ENCODE measurements around the gene ACOT2. TPM values are rescaled to one million over a fixed set of nuclear protein-coding genes. Genes with fewer than 3 reads are reported as not detected.
A peak's percentile ranks its signal among the peaks of the same experiment; 100 is the strongest.
"Not testable (repeated sequence)": the region's sequence is repeated elsewhere in the genome, so short reads cannot be mapped to it uniquely, and the experiment has no call there.

Gene ACOT2
- total RNA-seq, 4 donors from 2014 or later: 52.7 to 114 (median 104) TPM

GRCh38 chr14:73562256-73562655, 6.8 kb upstream of the ACOT2 start:
- in situ Hi-C loops (cut with MboI; ENCODE audit: low sequenced_read_pairs in 4 of 4): loop anchor here in 1 of 4 donors (5.0 to 10.0 kb wide), 2 partner anchors 35 to 57 kb away; no protein-coding TSS in a partner anchor
- H3K27me3 ChIP-seq; ATAC-seq; H3K36me3 ChIP-seq; intact Hi-C loops (cut with DNase I; ENCODE audit: low total_unique reads); H3K9me3 ChIP-seq; H3K27ac ChIP-seq; H3K4me3 ChIP-seq; H3K4me1 ChIP-seq; DNase-seq: not testable (repeated sequence)

- H3K36me3 ChIP-seq; intact Hi-C loops (cut with DNase I; ENCODE audit: low total_unique reads); H3K4me1 ChIP-seq; H3K4me3 ChIP-seq; H3K27me3 ChIP-seq; H3K9me3 ChIP-seq; ATAC-seq; DNase-seq; H3K27ac ChIP-seq: not testable (repeated sequence)
- in situ Hi-C loops (cut with MboI; ENCODE audit: low sequenced_read_pairs in 4 of 4): loop anchor here in 1 of 4 donors (5.0 to 10.0 kb wide), 2 partner anchors 35 to 58 kb away; no protein-coding TSS in a partner anchor
Observed at GRCh38 chr14:73562696-73563095, 6.3 kb upstream of the ACOT2 start.

- not testable (repeated sequence) for H3K9me3 ChIP-seq, H3K36me3 ChIP-seq, H3K4me3 ChIP-seq, H3K27ac ChIP-seq, ATAC-seq, H3K27me3 ChIP-seq, DNase-seq
- peaks cover 9 to 28% of the 10 kb centered on the region in 2 donors for H3K4me1 ChIP-seq
- in situ Hi-C loops (cut with MboI; ENCODE audit: low sequenced_read_pairs in 4 of 4): loop anchor here in 1 of 4 donors (10.0 kb wide), 1 partner anchor 62 kb away; no protein-coding TSS in a partner anchor
- intact Hi-C loops (cut with DNase I; ENCODE audit: low total_unique reads): loop anchor here (5.0 kb wide), 3 partner anchors 39 to 156 kb away; no protein-coding TSS in a partner anchor
Observed at GRCh38 chr14:73566431-73566830, 2.6 kb upstream of the ACOT2 start.

- in situ Hi-C loops (cut with MboI; ENCODE audit: low sequenced_read_pairs in 4 of 4): loop anchor here in 1 of 4 donors (10.0 kb wide), 1 partner anchor 62 kb away; no protein-coding TSS in a partner anchor
- intact Hi-C loops (cut with DNase I; ENCODE audit: low total_unique reads): loop anchor here (5.0 kb wide), 3 partner anchors 40 to 155 kb away; no protein-coding TSS in a partner anchor
- ATAC-seq, H3K9me3 ChIP-seq, H3K36me3 ChIP-seq, H3K27me3 ChIP-seq, DNase-seq, H3K4me3 ChIP-seq, H3K27ac ChIP-seq: not testable (repeated sequence)
- peaks cover 9 to 28% of the 10 kb centered on the region in 2 donors for H3K4me1 ChIP-seq
Observed at GRCh38 chr14:73566935-73567334, 2.1 kb upstream of the ACOT2 start.

GRCh38 chr14:73567358-73567757, 1.7 kb upstream of the ACOT2 start:
- no peak for TF ChIP-seq POLR2A (IDR thresholded peaks at IDR 0.05)
- TF ChIP-seq CTCF (IDR thresholded peaks at IDR 0.05 in 4 of 5, conservative IDR thresholded peaks at IDR 0.05 in 1 of 5): no peak
- H3K4me1 ChIP-seq: peaks cover 9 to 28% of the 10 kb centered on the region in 2 donors
- intact Hi-C loops (cut with DNase I; ENCODE audit: low total_unique reads): loop anchor here (5.0 kb wide), 3 partner anchors 40 to 155 kb away; no protein-coding TSS in a partner anchor
- H3K27me3 ChIP-seq: no peaks in the 10 kb centered on the region
- in situ Hi-C loops (cut with MboI; ENCODE audit: low sequenced_read_pairs in 4 of 4): loop anchor here in 1 of 4 donors (10.0 kb wide), 1 partner anchor 63 kb away; no protein-coding TSS in a partner anchor
- no peak overlapping the region for H3K4me3 ChIP-seq
- peak overlapping the region in 1 of 4 donors; percentile 98 for H3K27ac ChIP-seq
- H3K9me3 ChIP-seq: no peaks in the 10 kb centered on the region
- no peaks in the 10 kb centered on the region for H3K36me3 ChIP-seq
- no peak for DNase-seq
- no peak for ATAC-seq

- DNase-seq (no peak), ATAC-seq (peak in 1 of 2 donors; percentile 22)
- peak overlapping the region; percentile 56 to 81 (median 72) for H3K4me3 ChIP-seq
- intact Hi-C loops (cut with DNase I; ENCODE audit: low total_unique reads) (loop anchor here (2.0 to 5.0 kb wide), 4 partner anchors 41 to 154 kb away; partner anchors contain the start of gene DNAL1), in situ Hi-C loops (cut with MboI; ENCODE audit: low sequenced_read_pairs in 4 of 4) (loop anchor here in 1 of 4 donors (10.0 kb wide), 1 partner anchor 63 kb away; no protein-coding TSS in a partner anchor)
- H3K27me3 ChIP-seq: no peaks in the 10 kb centered on the region
- H3K4me1 ChIP-seq: peaks cover 9 to 28% of the 10 kb centered on the region in 2 donors
- H3K27ac ChIP-seq: peak overlapping the region; percentile 88 to 98 (median 94)
- H3K9me3 ChIP-seq: no peaks in the 10 kb centered on the region
- no peaks in the 10 kb centered on the region for H3K36me3 ChIP-seq
- no peak for TF ChIP-seq CTCF (IDR thresholded peaks at IDR 0.05 in 4 of 5, conservative IDR thresholded peaks at IDR 0.05 in 1 of 5)
- TF ChIP-seq POLR2A (IDR thresholded peaks at IDR 0.05): no peak
Observed at GRCh38 chr14:73567951-73568885, 795 bp upstream of the ACOT2 start.

GRCh38 chr14:73568886-73569184, 178 bp upstream of the ACOT2 start:
- not testable (repeated sequence) for DNase-seq, H3K27me3 ChIP-seq, H3K9me3 ChIP-seq, H3K36me3 ChIP-seq, ATAC-seq
- intact Hi-C loops (cut with DNase I; ENCODE audit: low total_unique reads): loop anchor here (2.0 to 5.0 kb wide), 4 partner anchors 42 to 153 kb away; partner anchors contain the start of gene DNAL1
- H3K27ac ChIP-seq: peak overlapping the region; percentile 88 to 98 (median 94)
- H3K4me3 ChIP-seq: peak overlapping the region; percentile 56 to 81 (median 72)
- H3K4me1 ChIP-seq: peaks cover 9 to 28% of the 10 kb centered on the region in 2 donors
- in situ Hi-C loops (cut with MboI; ENCODE audit: low sequenced_read_pairs in 4 of 4): loop anchor here in 1 of 4 donors (10.0 kb wide), 1 partner anchor 64 kb away; no protein-coding TSS in a partner anchor
